ENCODE measurements around the gene TMEM176B. TPM values are rescaled to one million over a fixed set of nuclear protein-coding genes. Genes with fewer than 3 reads are reported as not detected.
"Not testable (repeated sequence)": the region's sequence is repeated elsewhere in the genome, so short reads cannot be mapped to it uniquely, and the experiment has no call there.

The TMEM176B gene
- total RNA-seq, 2 donors from 2014 or later = 173 to 355 TPM

DNA sequence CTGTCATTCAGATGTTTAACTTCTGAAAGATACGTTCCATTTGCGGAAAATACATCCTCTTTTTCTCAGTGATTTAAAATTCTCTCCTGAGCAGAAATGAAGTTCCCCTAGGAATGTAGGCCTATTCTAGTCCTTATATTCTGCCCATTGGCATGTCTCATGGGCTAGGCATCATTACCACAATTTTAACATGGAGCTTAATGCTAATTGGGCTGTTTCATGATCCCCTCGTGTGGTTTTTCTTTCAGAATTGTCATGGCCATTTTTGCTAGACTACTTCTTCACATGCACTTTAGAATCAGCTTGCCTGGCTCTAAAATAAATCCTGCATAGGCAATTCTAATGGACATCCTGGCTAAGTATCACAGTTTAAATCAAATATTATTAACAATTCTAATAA is 1.0 kb downstream of the TMEM176B start:
- DNase-seq (no peak), ATAC-seq (no peak)
- intact Hi-C loops (cut with DNase I, micrococcal nuclease) = no loop called here

- ATAC-seq (no peak), DNase-seq (no peak)
- intact Hi-C loops (cut with DNase I, micrococcal nuclease) = no loop called here
Observed at GRCh38 chr7:150797661-150798060, 2.5 kb downstream of the TMEM176B start.

GRCh38 chr7:150793569-150794238 is 6.5 kb downstream of the TMEM176B start:
- intact Hi-C loops (cut with DNase I, micrococcal nuclease) = no loop called here
- peak; percentile 59 for ATAC-seq
- DNase-seq = no peak

- intact Hi-C loops (cut with DNase I, micrococcal nuclease) = no loop called here
- DNase-seq (no peak), ATAC-seq (no peak)
Observed at GRCh38 chr7:150791746-150792452, 8.3 kb downstream of the TMEM176B start.

GRCh38 chr7:150791304-150791703 is 8.9 kb downstream of the TMEM176B start:
- no peak for DNase-seq
- intact Hi-C loops (cut with DNase I, micrococcal nuclease) = no loop called here
- ATAC-seq = no peak

GRCh38 chr7:150790416-150791075 is 9.6 kb downstream of the TMEM176B start:
- no peak for ATAC-seq
- no peak for DNase-seq
- intact Hi-C loops (cut with DNase I, micrococcal nuclease) = no loop called here

DNA sequence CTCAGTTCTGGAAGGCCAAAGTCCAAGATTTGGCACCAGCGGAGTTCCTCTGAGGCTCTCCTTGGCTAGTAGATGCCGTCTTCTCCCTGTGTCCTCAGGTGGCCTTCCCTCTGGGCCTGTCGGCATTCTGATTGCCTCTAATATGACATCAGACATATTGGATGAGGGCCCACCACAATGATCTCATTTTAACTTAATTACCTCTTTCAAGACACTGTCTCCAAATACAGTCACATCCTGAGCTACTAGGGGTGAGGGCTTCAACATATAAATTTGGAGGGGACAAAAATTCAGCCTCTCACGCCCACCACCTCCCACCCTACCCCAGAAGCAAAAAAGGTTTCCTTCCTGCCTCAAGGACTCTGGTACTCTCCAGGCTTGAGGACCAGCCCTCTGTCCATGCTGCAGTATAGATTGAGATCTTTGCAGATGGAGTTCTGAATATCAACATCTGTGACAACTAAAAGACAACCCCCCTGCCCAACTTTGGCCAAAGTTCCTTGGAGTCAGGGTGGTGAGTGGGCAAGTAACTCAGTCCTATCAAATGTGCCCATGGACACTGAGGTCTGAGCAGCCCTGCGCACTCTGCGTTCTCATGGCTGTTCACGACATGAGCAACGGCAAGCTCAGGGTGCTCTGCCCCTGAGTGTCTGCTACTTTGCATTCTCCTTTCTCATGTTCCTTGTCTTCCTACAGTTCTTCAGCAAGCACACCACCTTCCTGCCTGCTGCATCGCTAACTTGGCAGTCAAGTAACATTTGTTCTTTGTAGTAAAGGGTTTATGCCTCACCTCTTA is 11.5 kb downstream of the TMEM176B start:
- peak in 1 of 2 donors; percentile 59 for DNase-seq
- no peak for ATAC-seq
- intact Hi-C loops (cut with DNase I, micrococcal nuclease) = loop anchor here in 1 of 2 donors (10.0 kb wide), 1 partner anchor 196 kb away; no protein-coding TSS in a partner anchor

GRCh38 chr7:150787321-150788281 is 12.6 kb downstream of the TMEM176B start:
- peak; percentile 1 for ATAC-seq
- peak; percentile 43 to 45 for DNase-seq
- intact Hi-C loops (cut with DNase I, micrococcal nuclease) = loop anchor here in 1 of 2 donors (10.0 kb wide), 1 partner anchor 197 kb away; no protein-coding TSS in a partner anchor

- ATAC-seq (peak; percentile 83), DNase-seq (peak; percentile 59 to 81)
- intact Hi-C loops (cut with DNase I, micrococcal nuclease) = loop anchor here in 1 of 2 donors (10.0 kb wide), 1 partner anchor 200 kb away; no protein-coding TSS in a partner anchor
Observed at GRCh38 chr7:150784954-150785353, 15.2 kb downstream of the TMEM176B start.

DNA sequence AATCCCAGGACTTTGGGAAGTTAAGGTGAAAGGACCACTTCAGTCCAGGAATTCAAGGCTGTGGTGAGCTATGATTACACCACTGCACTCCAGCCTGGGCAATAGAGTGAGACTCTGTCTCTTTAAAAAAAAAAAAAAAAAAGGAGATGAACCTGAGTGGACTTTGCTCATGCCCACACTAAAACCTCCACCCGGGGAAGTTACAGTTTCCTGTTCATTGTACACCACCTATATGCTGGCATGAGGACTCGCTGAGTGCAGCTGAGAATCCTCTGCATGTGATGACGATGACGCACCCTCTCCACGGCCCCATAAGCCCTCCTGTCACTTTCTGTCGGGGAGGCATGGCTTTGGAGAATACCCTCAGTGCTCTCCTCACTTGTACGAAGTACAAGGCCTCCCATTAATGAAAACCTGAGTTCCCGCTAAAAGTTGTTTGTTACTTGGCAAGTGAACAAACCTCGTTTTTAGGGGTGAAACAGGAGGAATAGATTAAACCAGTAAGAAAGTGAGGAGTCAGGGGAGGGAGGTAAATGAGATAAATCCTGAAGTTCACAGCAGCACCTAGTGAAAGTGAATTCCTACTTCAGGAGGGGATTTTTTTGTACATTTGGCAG is 15.9 kb downstream of the TMEM176B start:
- DNase-seq (peak; percentile 69 to 86), ATAC-seq (peak; percentile 90)
- intact Hi-C loops (cut with DNase I, micrococcal nuclease) = loop anchor here in 1 of 2 donors (10.0 kb wide), 1 partner anchor 201 kb away; no protein-coding TSS in a partner anchor

DNA sequence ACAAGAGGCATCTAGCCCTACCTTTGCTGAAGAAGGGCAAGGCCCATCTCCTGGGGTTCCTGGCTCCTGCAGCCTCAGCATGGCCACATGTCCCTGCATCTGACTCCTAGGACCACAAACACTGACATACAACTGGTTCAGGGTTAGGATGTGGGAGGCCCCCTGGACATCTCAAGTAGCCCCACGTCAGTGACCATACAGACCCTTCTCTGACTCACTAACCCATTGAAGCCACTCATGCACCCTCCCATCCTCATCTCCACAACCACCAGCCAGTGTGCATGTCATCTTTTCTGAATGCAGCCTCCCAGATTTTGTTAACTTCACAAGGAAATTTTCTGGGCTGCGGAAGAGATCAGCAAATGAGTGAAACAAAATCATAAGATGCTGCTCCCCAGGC is 18.2 kb downstream of the TMEM176B start:
- intact Hi-C loops (cut with DNase I, micrococcal nuclease) = loop anchor here in 1 of 2 donors (10.0 kb wide), 1 partner anchor 203 kb away; no protein-coding TSS in a partner anchor
- ATAC-seq (no peak), DNase-seq (no peak)

GRCh38 chr7:150781103-150781502 is 19.1 kb downstream of the TMEM176B start:
- DNase-seq = no peak
- no peak for ATAC-seq
- intact Hi-C loops (cut with DNase I, micrococcal nuclease) = loop anchor here in 1 of 2 donors (10.0 kb wide), 1 partner anchor 204 kb away; no protein-coding TSS in a partner anchor

DNA sequence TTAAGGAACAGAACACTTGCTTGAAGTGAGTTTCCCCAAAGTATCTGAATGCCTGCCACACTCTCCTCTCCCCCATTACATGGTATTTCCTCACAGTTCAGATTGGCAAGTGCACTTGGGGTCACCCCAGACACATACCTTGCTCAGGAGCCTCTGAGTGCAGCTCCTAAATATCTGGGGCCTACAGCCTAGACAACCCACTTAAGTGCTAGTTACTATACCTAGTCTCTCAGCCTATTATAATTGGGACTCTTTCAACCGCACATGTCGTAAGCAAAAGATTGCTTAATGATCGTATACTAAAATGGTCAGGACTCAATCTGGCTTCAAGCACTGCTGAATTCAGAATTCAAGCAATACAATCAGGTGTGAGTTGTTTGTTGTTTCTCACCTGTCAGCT is 19.9 kb downstream of the TMEM176B start:
- no peak for ATAC-seq
- intact Hi-C loops (cut with DNase I, micrococcal nuclease) = loop anchor here in 1 of 2 donors (10.0 kb wide), 1 partner anchor 205 kb away; no protein-coding TSS in a partner anchor
- DNase-seq = no peak

GRCh38 chr7:150778738-150779301 is 21.3 kb downstream of the TMEM176B start:
- peak; percentile 73 to 94 for DNase-seq
- intact Hi-C loops (cut with DNase I, micrococcal nuclease) = no loop called here
- ATAC-seq = peak; percentile 85

- ATAC-seq = peak; percentile 11
- intact Hi-C loops (cut with DNase I, micrococcal nuclease) = no loop called here
- DNase-seq = no peak
Observed at GRCh38 chr7:150778014-150778737, 22.0 kb downstream of the TMEM176B start.

DNA sequence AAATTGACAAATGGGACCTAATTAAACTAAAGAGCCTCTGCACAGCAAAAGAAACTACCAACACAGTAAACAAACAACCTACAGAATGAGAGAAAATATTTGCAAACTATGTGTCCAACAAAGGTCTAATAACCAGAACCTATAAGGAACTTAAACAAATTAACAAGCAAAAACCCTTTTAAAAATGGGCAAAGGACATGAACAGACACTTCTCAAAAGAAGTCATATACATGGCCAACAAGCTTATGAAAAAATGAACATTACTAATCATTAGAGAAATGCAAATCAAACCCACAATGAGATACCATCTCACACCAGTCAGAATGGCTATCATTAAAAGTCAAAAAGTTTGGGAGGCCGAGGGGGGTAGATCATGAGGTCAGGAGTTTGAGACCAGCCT is 26.0 kb downstream of the TMEM176B start:
- DNase-seq; ATAC-seq; intact Hi-C loops (cut with DNase I, micrococcal nuclease): not testable (repeated sequence)

Data from left colon (tissue), 2 donors.